ENCODE measurements around the gene DOCK9.

The DOCK9 gene

DNA sequence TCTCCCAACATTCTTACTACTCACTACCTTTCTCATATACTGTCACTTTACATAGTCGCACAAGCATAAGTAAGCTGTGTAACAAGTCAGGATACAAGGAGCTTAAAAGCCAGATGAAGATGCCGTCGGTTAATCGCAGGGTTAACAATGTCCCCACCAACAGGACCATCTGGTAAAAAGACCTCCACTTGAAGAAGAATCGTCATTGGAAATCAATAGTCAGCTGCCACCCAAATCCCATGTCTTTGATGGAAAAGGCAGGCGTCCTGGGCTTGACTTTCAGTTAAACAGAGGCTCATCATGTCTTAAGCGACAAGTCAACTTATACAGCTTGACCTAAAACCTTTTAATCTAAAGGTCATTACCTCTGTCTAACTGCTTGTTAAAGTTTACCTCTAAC, 27.2 kb downstream of the DOCK9 start:
- DNase-seq (ENCODE audit: low read depth, low spot score), result no peak

DNA sequence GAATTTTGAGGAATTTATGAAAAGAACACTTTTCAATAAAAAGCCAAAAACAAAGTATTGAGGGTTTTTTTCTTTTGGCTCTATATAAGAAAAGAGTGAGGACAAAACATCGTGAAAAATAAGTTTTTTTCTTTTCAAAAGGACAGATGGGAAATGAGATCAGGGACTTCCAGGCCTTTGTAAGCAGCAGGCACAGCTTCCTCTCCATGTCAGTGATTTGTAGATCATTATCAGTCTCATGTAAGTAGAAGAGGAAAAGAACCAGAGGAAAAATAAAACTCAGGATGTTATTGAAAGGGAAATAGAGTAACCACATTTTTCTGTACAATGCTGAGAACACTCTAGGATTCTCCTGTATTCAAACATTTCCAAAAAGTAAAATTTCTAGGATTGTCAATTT, 29.9 kb downstream of the DOCK9 start:
- DNase-seq (ENCODE audit: low read depth, low spot score), result no peak

DNA sequence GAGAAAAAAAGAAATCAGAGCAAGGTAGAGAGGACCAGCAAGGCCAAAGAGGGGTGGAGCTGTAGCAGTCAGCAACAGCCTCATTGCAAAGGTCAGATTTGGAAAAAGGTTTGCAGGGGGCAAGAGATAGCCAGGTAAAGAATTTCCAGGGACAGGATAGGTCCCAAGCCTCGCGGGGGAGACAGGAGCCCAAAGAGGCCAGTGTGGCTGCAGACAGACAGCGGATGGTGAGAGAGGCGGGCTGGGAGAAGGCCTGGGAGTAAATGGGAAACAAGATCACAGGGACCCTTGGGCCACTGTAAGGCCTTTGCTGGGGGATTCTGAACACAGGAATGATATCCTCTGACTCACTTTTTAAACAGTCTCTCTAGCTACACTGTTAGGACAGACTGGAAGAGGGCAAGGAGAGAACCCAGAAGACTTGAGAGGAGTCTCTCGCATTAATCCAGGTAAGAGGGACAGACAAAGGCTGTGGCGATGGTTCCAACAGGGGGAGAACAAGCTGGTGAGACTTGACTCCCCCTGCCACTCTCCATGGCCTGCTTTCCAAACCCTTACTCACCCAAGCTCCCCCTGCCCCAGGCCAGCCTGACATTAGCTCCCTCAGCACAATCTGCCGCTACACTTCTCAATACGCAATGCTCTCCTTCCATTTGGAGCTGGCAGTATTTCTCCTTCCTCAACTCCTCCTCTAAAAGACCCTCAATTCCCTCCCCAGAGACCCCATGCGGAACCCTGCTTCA, 31.8 kb downstream of the DOCK9 start:
- no peak for DNase-seq (ENCODE audit: low read depth, low spot score)

- no peak for DNase-seq (ENCODE audit: low read depth, low spot score)
Observed at GRCh38 chr13:98944336-98944735, 33.5 kb downstream of the DOCK9 start.

DNA sequence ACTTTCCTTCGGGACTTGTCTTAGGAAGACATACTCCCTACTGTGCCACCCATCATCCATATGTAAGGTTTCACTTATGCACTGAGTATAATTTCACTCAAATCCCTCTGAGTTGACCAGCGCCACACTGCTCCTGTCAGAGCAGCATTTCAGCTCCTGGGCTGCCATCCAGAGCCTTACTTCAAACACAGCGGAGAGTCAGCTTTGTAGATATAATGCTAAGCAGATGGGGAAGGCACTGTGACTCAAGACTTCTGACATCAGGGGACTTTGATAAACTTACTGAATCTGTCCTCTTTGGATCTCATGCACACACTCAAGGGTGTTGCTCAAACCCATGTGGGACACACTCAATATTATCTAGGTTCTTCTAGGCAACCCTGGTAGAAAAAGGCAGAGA, 34.9 kb downstream of the DOCK9 start:
- DNase-seq (ENCODE audit: low read depth, low spot score), result no peak

- DNase-seq (ENCODE audit: low read depth, low spot score), result no peak
Observed at GRCh38 chr13:98942485-98942884, 35.4 kb downstream of the DOCK9 start.

GRCh38 chr13:98941536-98941935, 36.3 kb downstream of the DOCK9 start:
- no peak for DNase-seq (ENCODE audit: low read depth, low spot score)

GRCh38 chr13:98941126-98941525, 36.7 kb downstream of the DOCK9 start:
- no peak for DNase-seq (ENCODE audit: low read depth, low spot score)

DNA sequence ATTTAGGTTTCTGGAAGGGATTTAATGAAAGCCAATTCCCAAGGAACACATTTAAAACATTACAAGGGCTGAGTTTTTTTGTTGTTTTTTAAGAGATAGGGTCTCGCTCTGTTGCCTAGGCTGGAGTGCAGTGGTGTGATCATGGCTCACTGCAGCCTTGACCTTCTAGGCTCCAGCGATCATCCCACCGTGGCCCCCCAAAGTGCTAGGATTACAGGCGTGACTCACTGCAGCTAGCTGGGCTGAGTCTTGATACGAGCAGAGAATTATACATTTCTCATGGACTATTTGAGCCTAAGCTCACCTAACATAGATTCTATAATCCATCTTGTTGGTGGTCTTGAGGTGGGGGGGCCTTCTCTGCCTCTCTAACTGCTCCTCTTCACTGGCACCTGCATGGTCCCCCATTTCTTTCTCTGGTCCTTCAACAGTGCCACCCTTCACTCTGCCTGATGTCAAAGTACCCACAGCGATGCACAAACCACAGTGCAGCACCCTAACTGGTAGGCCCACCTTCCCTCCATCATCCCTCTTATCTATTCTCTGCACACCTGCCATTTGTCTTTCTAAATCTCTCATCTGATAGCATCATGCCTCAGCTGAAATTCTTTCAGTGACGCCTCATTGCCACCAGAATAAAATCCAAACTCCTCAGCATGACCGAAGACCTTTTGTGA, 37.4 kb downstream of the DOCK9 start:
- no peak for DNase-seq (ENCODE audit: low read depth, low spot score)

- DNase-seq (ENCODE audit: low read depth, low spot score), result no peak
Observed at GRCh38 chr13:98939660-98940191, 38.1 kb downstream of the DOCK9 start.

GRCh38 chr13:98938801-98939200, 39.1 kb downstream of the DOCK9 start:
- no peak for DNase-seq (ENCODE audit: low read depth, low spot score)

DNA sequence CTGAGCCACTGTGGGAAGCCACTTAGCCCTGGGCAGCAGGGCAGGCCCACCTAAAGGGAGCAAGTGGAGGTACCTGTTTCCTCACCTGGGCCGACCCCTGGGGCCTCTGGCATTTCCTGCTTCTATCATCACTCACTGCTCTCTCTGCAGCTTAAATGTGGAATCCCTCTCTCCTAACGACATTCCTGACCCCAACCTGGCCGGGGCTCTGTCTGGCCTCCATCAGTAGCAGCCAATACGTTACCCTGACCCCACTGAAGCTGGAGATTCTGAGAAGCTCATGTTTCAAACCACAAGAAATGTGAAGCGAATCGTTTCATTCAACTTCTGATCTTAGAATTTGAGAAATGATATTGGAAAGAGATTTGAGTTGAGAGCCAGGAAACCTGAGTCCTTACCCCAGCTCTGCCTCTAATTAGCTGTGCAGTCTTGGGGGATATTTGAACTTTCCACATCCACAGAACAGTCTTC, 39.9 kb downstream of the DOCK9 start:
- DNase-seq (ENCODE audit: low read depth, low spot score), result peak; percentile 88

DNA sequence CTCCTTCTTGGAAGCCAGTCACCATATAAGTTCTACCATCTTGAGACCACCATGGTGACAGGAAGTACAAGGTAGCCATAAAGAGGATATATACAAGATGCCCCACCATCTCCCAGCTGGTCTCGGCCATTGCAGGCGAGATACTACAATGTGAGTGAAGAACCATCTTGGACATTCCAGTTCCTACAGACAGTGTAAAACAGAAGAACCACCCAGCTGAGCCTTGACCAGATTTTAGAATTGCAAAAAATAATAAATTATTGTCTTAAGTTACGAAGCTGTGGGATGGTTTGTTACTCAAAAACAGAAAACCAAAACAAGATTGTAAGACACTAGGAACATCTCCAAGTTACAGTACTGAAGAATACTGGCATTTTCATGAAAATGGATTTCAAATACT, 43.6 kb downstream of the DOCK9 start:
- no peak for DNase-seq (ENCODE audit: low read depth, low spot score)

GRCh38 chr13:98930151-98930591, 47.7 kb downstream of the DOCK9 start:
- peak; percentile 25 for DNase-seq (ENCODE audit: low read depth, low spot score)

- DNase-seq (ENCODE audit: low read depth, low spot score), result peak; percentile 72
Observed at GRCh38 chr13:98927951-98928927, 49.6 kb downstream of the DOCK9 start.

GRCh38 chr13:98925949-98926348, 51.9 kb downstream of the DOCK9 start:
- DNase-seq (ENCODE audit: low read depth, low spot score), result no peak

GRCh38 chr13:98923641-98924397, 54.0 kb downstream of the DOCK9 start:
- no peak for DNase-seq (ENCODE audit: low read depth, low spot score)

DNA sequence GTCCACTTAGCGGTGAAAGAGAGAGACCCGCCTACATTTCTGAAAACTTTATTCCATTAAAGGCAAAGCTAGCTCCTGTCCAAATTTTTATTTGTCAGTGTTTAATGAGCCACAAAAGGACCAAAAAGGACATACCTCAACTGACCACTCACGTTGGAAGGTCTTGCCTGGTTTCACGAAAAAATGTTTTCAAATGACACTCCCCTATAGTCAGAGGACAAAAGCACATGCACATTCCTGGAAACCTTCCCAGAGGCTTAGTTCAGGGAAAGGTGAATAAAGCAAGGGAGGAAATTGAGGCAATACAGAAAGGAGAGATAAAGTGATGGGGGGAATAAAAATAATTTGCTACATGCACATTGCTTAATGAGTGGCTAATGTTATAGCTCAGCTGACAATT, 55.6 kb downstream of the DOCK9 start:
- DNase-seq (ENCODE audit: low read depth, low spot score), result no peak

GRCh38 chr13:98921786-98922185, 56.1 kb downstream of the DOCK9 start:
- DNase-seq (ENCODE audit: low read depth, low spot score), result no peak

DNA sequence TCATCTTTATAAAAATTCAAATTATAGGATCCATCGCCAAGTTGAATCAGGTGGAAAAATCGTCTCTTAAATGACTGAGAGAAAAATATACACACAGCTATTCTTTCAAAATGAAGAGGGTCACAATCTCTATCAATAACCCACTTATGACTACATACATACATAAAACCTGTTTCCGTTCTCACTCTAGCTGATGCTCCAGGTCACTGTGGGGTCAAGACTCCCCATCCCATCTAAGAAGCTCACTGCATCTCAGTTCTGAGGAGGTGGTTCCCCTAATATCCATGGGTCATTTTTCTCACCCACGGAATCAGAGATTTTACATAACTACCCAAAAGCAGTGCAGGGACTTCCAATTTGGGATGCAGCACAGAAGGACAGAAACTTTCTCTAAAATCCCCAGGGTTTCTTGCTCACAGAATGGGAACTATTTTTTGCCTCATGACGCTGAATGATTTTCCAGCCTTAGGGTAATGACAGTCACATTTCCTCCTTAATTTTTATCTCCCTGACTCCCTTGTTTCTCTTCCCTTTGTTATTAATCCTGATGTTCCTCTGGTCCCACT, 56.8 kb downstream of the DOCK9 start:
- DNase-seq (ENCODE audit: low read depth, low spot score), result no peak

DNA sequence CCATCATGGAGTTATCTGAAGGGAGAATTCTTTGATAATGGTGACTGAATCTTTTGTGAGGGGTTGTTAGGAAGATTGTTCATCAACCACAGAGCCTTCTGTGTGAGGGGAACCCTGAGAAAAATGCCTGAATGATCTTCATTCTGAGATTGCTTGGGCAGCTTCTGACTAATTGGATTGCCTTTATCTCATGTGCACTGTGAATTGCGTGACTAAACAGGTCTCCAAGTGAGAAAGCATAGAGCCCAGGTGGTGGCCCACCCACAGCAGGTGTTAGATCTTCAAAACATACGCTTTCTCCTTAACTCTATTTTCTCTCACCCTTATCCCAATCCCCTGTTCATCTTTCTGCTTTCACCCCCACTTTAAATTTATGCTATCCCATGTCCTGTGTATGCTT, 58.3 kb downstream of the DOCK9 start:
- DNase-seq (ENCODE audit: low read depth, low spot score), result no peak
